SU-DHL-6 (cell line): ENCODE data around the gene ING4.

ENCODE experiments used
- H2AFZ ChIP-seq: fragments of 200-600 bp; sonication (generic); 2 replicates; pipeline ENCODE4 v1.6.1; 2014; ENCODE audit warnings: low read depth, mild to moderate bottlenecking, moderate library complexity, mixed read lengths, antibody characterized with exemption, low read length; ENCODE audit not compliant: severe bottlenecking
- H3F3A ChIP-seq: fragments of 200-600 bp; shearing (Covaris generic); 2 replicates; pipeline ENCODE4 v1.6.0; 2016; ENCODE audit warnings: antibody characterized with exemption, mild to moderate bottlenecking; ENCODE audit not compliant: insufficient read depth
- H3K27ac ChIP-seq: fragments of 200-600 bp; sonication (generic); 2 replicates; pipeline ENCODE4 v1.5.1; 2016; ENCODE audit warnings: low read depth, mild to moderate bottlenecking, low read length, moderate library complexity, mixed read lengths
- H3K27me3 ChIP-seq: fragments of 200-600 bp; sonication (generic), shearing (Covaris generic); 2 replicates; pipeline ENCODE4 v1.6.0; 2014; ENCODE audit warnings: mild to moderate bottlenecking, low read length
- H3K36me3 ChIP-seq: fragments of 200-600 bp; sonication (generic); 2 replicates; pipeline ENCODE4 v1.6.1; 2014; ENCODE audit warnings: mild to moderate bottlenecking, low read length, mixed read lengths
- H3K4me2 ChIP-seq: fragments of 300-600, 200-600 bp; shearing (Covaris generic), sonication (generic); 2 replicates; pipeline ENCODE4 v1.6.0; 2014; ENCODE audit warnings: low read length, low read depth, mild to moderate bottlenecking; ENCODE audit not compliant: poor library complexity, severe bottlenecking
- H3K4me3 ChIP-seq: fragments of 200-600 bp; sonication (generic); 2 replicates; pipeline ENCODE4 v1.5.1; 2014; ENCODE audit warnings: antibody characterized with exemption, low read length, mild to moderate bottlenecking, mixed read lengths; ENCODE audit not compliant: insufficient read depth, poor library complexity, severe bottlenecking
- H3K79me2 ChIP-seq: fragments of 200-600 bp; sonication (generic); 2 replicates; pipeline ENCODE4 v1.6.1; 2014; ENCODE audit warnings: mild to moderate bottlenecking, low read length, moderate library complexity; ENCODE audit not compliant: insufficient read depth
- H3K9ac ChIP-seq: fragments of 200-600 bp; sonication (generic); 2 replicates; pipeline ENCODE4 v1.7.0; 2014; ENCODE audit warnings: mild to moderate bottlenecking, low read length
- H3K9me2 ChIP-seq: fragments of 200-600 bp; sonication (generic); replicated peaks from 2 replicates; pipeline ENCODE4 v1.6.1; 2014; ENCODE audit warnings: low read length; ENCODE audit not compliant: insufficient read depth
- H3K9me3 ChIP-seq: fragments of 200-600 bp; sonication (generic); 2 replicates; pipeline ENCODE4 v1.6.1; 2014; ENCODE audit warnings: low read length, mixed read lengths; ENCODE audit not compliant: insufficient read depth
- H4K20me1 ChIP-seq: fragments of 200-600 bp; sonication (generic); 2 replicates; pipeline ENCODE4 v1.6.1; 2014; ENCODE audit warnings: low read depth, mild to moderate bottlenecking, antibody characterized with exemption, low read length, moderate library complexity, mixed read lengths
- EZH2phosphoT487 ChIP-seq: fragments of 200-600 bp; sonication (generic), shearing (Covaris generic); conservative IDR thresholded peaks from 2 replicates; pipeline ENCODE4 v1.6.1; 2018; ENCODE audit warnings: mild to moderate bottlenecking, antibody characterized with exemption, low read length, moderate library complexity, mixed read lengths
- TF ChIP-seq, protein P1 (sequence below): fragments of 200-600 bp; sonication (generic); IDR thresholded peaks from one replicate; pipeline ENCODE4 v1.5.1; 2017; ENCODE audit warnings: antibody characterized with exemption, mild to moderate bottlenecking, low read length, moderate library complexity; ENCODE audit not compliant: insufficient read depth, poor library complexity, severe bottlenecking

The ING4 gene

DNA sequence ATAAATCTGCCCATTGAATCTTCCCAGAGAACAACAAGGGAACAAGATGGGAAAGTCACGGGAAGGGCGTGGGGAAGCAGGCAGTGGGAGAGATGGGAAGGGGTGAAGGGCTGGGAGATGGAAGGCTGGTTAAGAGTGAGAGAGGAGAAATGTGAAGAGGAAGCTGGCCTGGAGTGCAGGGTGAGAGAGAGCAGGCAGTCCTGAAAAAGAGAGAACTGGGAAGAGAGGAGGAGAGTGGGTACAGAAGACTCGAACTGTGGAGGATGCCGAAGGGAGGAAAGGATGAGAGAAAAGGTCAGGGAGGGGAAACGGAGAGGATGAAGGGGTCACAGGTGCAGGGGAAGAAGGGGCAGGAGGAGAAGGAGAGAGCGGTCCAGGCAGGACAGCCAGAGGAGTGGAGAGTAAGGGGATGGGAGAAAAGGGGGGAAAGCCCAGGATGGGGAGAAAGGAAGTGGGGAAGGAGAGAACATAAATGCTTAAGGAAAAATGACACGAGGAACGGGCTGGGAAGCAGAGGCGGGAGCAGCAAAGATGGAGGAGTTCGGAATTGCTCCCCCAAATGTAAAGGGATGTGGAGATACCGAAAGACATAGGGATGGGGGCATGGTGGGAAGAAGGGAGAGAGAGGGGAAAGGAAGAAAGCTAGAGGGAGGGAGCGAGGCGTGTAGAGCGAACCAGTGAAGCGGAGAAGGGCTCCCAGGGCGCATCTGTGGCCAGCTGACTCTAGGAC, 36.5 kb upstream of the ING4 start:
- TF ChIP-seq EZH2phosphoT487 = no peak
- no peak overlapping the region for H3K27ac ChIP-seq

DNA sequence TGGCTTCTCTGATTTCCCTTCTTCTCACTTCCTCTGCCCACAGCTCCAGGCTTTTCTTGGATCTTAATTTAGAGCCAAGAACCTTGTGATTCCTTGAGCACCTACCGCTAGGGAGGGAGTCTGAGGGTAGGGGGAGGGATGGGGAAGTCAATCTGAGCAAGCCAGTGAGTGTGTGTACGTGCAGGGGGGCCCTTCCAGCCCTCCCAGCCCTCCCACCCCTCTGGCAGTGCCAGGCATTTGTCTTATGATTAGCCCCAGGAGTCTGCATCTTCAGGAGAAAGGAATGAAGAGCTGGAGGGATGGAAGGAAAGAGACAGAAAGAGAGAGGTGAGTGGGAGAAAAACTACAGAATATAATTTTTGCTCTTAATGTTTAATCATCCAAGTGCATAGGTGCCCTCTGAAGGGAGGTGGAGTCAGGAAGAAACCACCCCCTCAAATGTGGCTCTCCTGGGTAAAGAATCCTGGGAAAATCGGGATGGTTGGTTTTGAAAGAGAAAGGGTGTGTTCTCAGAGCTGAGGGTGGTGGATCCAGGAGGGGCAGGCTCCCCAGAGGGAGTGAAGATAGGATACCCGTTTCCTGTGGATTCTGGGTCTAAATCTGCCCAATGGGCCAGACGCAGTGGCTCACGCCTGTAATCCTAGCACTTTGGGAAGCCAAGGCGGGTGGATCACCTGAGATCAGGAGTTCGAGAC, 35.6 kb upstream of the ING4 start:
- Histone ChIP-seq H3K9me3 (no peaks in the 10 kb centered on the region), H3K36me3 (no peaks in the 10 kb centered on the region), H3K27me3 (no peaks in the 10 kb centered on the region), H3K4me3 (no peak overlapping the region), H3K9me2 (no peaks in the 10 kb centered on the region), H4K20me1 (no peaks in the 10 kb centered on the region), H3F3A (no peaks in the 10 kb centered on the region), H3K79me2 (no peaks in the 10 kb centered on the region), H3K27ac (no peak overlapping the region), H3K9ac (no peak overlapping the region), H3K4me2 (no peak overlapping the region), H2AFZ (no peak overlapping the region)
- TF ChIP-seq, protein P1, sequence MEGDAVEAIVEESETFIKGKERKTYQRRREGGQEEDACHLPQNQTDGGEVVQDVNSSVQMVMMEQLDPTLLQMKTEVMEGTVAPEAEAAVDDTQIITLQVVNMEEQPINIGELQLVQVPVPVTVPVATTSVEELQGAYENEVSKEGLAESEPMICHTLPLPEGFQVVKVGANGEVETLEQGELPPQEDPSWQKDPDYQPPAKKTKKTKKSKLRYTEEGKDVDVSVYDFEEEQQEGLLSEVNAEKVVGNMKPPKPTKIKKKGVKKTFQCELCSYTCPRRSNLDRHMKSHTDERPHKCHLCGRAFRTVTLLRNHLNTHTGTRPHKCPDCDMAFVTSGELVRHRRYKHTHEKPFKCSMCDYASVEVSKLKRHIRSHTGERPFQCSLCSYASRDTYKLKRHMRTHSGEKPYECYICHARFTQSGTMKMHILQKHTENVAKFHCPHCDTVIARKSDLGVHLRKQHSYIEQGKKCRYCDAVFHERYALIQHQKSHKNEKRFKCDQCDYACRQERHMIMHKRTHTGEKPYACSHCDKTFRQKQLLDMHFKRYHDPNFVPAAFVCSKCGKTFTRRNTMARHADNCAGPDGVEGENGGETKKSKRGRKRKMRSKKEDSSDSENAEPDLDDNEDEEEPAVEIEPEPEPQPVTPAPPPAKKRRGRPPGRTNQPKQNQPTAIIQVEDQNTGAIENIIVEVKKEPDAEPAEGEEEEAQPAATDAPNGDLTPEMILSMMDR = no peak
- TF ChIP-seq EZH2phosphoT487 = no peak

More for the DNA sequence above, 36.5 kb upstream of the ING4 start:
- Histone ChIP-seq H3K27me3 (no peaks in the 10 kb centered on the region), H3K9ac (no peak overlapping the region), H3F3A (no peaks in the 10 kb centered on the region), H3K4me2 (no peak overlapping the region), H2AFZ (no peak overlapping the region), H3K79me2 (no peaks in the 10 kb centered on the region), H4K20me1 (no peaks in the 10 kb centered on the region), H3K36me3 (no peaks in the 10 kb centered on the region), H3K9me3 (no peaks in the 10 kb centered on the region), H3K9me2 (no peaks in the 10 kb centered on the region), H3K4me3 (no peak overlapping the region)

DNA sequence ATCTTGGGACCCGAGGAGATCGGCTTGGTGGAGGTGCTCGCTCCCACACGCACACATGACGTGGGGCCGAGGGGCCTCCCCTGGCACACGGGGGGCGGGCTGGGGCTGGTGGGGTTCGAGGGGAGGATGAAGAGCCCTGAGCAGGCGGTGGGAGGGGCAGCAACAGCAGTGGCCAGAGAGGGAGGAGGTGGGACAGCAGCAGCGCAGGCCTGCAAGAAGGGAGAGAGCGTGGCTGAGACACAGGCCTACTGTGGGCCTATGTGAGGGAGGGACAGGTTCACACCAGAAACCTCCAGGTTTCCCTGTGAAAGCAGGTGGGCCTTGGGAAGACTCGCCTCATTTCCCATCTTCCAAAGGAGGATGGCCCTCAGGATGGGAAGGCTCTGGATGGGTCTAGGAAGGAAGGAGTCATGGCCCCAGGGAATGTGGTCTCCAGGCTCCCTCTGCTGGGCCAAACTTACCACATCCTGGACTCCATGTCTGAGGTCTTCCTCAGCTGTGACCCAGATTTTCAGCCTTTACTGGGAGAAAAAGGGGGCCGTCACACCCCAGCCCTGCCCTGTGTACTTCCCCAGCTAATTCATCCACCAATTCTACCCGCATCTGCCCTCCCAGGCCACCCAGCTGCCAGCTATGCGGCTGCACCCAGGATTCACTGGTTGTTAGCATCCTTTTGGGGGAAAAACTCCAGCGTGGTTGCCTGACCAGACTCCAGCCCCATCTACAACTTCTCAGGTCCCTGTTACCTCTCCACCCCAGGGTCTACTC, 34.8 kb upstream of the ING4 start:
- Histone ChIP-seq H3F3A (no peaks in the 10 kb centered on the region), H3K9ac (no peak overlapping the region), H3K9me2 (no peaks in the 10 kb centered on the region), H3K79me2 (no peaks in the 10 kb centered on the region), H2AFZ (no peak overlapping the region), H4K20me1 (no peaks in the 10 kb centered on the region), H3K27me3 (no peaks in the 10 kb centered on the region), H3K9me3 (no peaks in the 10 kb centered on the region), H3K4me3 (no peak overlapping the region), H3K36me3 (no peaks in the 10 kb centered on the region), H3K27ac (no peak overlapping the region), H3K4me2 (no peak overlapping the region)
- TF ChIP-seq EZH2phosphoT487 = no peak
- TF ChIP-seq, protein P1 = peak; percentile 34
